Measurements from ENCODE around the gene RAPGEF6.
"Not testable (repeated sequence)": the region's sequence is repeated elsewhere in the genome, so short reads cannot be mapped to it uniquely, and the experiment has no call there.

The RAPGEF6 gene

DNA sequence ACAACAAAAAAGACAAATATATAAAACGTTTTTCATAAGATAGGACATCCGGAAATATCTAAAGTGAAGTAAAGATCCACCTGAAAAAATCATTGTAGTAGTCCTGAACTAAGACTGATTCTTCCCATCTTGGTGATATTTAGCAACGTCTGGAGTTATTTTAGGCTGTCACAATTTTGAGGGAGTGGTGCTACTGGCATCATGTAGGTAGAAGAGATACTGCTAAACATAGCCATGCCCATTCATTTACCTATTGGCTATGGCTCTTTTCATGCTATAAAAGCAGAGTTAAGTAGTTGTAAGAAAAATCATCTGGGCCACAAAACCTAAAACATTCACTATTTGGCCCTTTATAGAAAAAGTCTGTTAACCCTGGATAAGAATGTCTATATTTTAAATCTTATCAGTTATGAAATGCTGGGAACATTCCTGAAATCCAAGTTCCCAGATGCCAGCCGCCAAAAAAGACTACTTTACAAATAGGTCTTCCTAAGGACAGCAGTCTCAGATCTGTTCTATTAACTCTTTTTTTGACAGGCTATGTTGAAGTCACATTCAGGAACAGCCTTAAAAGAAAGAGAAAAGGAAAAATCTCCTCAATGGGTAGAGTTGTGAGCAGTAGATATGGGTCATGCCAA lies 27.0 kb downstream of the RAPGEF6 start:
- no peak for FAIRE-seq

DNA sequence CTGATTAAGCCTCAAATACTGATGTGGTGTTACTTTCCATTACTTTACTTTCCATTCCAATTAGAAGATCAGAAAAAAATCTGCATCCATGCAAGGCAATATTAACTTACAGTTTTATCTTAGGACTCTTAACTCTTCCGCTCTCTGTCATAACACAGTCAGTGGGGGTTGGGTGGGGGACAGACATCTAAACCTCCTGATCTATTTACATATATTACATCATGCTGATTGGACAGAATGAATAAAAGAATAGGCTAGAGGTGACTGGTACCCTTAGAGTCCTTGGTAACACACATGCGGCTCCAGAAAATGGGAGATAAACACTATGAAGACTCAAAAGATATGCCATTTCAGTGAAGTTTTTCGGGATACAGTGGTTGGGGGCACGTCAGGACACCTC lies 27.6 kb downstream of the RAPGEF6 start:
- no peak for FAIRE-seq

DNA sequence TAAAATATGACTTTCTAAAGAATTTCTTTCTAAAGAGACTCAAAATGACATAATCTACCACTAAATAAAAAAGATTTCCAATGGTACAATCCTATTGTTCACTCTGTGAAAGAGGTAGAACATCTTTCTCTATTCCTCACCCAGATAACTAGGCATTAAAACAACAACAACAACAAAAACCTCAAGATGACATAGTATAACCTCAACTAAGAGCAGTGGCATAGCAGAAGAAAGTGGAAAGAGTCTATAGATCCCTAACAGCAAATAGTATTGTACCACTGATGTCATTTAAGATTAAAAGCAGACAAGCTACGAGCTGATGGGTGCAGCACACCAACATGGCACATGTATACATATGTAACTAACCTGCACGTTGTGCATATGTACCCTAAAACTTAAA lies 29.9 kb downstream of the RAPGEF6 start:
- no peak for FAIRE-seq

DNA sequence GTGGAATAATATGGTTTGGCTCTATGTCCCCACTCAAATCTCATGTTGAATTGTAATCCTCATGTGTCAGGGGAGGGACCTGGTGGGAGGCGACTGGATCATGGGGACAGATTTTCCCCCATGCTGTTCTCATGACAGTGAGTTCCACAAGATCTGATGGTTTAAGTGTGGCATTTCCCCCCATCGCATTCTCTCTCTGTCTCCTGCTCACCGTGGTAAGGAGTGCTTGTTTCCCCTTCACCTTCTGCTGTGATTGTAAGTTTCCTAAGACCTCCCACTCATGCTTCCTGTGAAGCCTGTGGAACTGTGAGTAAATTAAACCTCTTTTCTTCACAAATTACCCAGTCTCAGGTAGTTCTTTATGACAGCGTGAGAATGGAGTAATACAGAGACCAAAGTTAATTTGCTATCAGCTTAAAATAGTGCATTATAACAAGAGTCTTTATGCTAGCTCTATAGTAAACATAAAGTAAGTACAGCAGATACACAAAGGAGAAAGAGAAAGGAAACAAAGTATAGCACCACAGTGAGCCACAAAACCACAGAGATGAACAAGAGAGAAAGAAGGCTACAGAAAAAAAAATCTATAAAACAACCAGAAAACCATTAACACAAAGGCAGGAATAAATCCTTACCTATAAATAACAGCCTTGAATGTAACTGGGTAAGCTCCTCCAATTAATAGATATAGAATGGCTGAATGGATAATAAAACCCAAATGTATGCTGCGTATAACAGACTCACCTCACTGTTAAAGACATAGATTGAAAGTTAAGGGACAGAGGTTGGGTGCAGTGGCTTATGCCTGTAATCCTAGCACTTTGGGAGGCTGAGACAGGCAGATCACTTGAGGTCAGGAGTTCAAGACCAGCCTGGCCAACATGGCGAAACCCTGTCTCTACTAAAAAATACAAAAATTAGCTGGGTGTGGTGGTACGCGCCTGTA lies 39.7 kb downstream of the RAPGEF6 start:
- no peak for FAIRE-seq

DNA sequence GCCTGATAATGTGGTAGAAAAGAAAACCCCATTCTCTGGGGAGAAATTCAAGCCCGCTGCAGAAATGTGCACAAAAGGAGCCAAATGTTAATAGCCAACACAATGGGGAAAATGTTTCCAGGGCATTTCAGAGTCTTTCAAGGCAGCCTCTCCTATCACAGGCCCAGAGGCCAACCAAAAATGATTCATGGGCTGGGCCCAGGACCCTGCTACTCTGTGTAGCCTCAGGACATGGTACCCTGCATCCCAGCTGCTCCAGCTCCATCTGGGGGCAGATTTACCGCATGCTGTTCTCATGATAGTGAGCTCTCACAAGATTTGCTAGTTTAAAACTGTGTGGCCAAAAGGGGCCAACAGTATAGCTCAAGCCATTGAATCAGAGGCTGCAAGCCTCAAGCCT lies 41.1 kb downstream of the RAPGEF6 start:
- no peak for FAIRE-seq

DNA sequence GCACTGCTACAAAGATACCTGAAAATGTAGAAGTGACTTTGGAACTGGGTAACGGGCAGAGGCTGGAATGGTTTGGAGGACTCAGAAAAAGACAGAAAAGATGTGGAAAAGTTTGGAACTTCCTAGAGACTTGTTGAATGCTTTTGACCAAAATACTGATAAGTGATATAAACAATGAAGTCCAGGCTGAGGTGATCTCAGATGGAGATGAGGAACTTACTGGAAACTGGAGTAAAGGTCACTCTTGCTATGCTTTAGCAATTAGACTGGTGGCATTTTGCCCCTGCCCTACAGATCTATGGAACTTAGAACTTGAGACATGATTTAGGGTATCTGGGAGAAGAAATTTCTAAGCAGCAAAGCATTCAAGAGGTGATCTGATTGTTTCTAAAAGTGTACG lies 41.6 kb downstream of the RAPGEF6 start:
- not testable (repeated sequence) for FAIRE-seq

DNA sequence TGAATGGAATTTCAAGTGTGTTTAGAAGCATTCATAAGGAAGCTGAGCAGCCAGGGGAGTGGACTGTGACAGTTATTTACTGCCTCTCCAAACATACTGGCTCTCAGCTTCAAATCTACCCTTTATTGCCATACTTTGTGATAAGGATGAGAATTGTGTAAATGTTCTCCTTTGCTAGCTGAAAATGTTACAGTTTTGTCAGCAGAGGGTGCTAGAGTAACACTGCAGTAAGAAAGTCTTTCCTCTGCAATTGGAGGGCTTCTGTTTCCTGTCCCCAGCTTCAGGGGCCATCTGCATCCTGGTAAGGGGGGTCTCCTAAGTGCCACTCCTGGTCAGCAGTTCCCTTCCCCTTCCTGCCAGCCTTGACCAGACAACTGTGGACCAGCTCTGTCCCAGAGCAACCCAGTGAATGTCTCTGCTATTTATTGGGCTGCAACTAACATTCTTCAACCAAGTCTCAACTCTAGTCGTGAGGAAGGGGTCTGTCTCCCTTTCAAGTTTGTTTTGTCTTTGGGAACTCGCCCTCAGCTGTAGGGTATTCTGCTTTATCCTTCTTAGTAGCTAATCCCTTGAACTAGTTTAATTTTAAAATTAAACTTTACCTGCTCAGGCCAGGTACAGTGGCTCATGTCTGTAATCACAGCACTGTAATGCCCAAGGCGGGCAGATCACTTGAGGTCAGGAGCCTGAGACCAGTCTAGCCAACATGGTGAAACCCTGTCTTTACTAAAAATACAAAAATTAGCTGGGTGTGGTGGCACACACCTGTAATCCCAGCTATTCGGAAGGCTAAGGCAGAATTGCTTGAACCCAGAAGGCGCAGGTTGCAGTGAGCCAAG lies 45.3 kb downstream of the RAPGEF6 start:
- no peak for FAIRE-seq

DNA sequence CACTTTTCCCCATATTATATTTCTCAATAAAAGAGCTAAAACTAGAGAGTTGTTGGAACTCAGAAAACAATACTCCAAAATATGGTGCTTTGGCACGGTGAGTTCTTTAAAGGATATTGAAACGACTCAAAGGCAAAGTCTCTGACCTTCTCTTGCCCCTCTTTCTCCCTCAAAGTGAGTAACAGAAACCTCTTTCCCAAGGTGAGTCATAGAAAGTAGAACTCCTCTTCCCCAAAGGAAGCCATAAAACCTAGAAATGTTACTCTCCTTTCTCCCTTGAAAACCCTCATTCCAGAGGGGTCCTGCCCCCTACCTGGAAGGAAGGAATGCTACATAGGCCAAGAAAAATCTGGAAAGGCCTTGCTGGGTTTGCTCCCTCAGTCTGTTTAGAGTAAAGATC lies 47.5 kb downstream of the RAPGEF6 start:
- FAIRE-seq = no peak

DNA sequence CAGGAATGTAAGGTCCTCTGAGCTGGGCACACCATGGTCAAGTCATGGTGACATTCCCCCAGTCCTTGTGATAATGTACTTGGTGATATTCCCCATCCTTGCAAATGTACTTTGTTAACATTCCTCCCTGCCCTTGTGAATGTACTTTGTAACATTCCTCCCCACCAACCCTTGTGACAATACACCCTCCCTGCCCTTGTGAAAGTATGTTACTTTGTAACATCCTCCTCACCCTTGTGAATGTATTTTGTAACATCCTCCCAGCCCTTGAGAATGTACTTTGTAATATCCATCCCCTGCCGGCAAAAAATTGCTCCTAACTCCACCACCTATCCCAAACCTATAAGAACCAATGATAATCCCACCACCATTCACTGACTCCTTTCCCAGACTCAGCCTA lies 53.3 kb downstream of the RAPGEF6 start:
- FAIRE-seq = no peak

DNA sequence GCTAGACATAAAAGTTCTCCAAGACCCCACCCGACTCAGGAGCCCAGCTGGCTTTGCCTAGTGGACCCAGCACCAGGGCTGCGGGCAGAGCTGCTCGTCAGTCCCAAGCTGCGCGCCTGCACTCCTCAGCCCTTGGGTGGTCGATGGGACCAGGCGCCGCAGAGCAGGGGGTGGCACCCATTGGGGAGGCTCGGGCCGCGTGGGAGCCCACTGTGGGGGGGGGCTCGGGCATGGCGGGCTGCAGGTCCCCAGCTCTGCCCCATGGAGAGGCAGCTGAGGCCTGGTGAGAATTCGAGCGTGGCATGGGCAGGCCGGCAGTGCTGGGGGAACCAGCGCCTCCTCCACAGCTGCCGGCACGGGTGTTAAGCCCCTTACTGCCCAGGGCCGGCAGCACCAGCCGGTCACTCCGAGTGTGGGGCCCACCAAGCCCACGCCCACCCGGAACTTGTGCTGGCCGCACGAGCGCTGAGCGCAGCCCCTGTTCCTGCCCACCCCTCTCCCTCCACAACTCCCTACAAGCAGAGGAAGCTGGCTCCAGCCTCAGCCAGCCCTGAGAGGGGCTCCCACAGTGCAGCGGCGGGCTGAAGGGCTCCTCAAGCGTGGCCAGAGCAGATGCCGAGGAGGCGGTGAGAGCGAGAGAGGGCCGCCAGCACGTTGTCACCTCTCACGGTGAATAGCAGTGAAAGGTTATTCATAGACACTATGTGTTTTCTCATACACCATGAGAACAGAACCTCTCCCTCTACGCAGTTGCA lies 54.9 kb downstream of the RAPGEF6 start:
- no peak for FAIRE-seq

DNA sequence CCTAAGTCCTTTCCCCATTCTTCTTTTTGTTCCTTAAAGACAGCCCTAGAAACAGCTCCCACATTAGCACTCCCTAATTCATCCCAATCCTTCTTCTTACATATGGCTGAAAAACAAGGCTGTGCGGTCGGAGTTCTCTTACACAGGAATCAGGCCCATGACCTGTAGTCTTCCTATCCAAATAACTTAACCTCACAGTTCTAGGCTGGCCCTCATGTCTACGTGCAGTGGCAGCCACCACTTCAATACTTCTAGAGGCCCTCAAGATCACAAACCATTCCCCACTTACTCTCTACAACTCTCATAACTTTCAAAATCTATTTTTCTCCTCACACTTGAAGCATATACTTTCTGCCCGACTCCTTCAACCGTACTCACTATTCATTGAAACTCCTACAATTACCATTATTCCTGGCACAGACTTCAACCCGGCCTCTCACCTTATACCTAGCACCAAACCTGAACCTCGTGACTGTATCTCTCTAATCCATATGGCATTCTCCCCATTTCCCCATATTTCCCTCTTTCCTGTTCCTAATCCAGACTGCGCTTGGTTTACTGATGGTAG lies 59.3 kb downstream of the RAPGEF6 start:
- no peak for FAIRE-seq

DNA sequence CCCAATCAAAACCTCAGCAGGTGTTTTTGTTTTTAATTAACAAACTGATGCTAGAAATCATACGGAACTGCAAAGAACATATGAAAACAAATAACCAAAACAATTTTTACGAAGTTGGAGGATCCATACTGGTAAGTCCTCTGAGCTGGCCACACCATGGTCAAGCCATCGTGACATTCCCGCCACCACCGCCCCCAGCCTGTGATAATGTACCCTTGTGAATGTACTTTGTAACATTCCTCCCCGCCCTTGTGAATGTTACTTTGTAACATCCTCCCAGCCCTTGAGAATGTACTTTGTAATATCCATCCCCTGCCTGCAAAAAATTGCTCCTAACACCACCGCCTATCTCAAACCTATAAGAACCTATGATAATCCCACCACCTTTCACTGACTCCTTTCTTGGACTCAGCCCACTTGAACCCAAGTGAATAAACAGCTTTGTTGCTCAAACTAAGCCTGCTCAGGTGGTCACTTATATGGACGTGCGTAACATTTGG lies 63.3 kb downstream of the RAPGEF6 start:
- FAIRE-seq = no peak

DNA sequence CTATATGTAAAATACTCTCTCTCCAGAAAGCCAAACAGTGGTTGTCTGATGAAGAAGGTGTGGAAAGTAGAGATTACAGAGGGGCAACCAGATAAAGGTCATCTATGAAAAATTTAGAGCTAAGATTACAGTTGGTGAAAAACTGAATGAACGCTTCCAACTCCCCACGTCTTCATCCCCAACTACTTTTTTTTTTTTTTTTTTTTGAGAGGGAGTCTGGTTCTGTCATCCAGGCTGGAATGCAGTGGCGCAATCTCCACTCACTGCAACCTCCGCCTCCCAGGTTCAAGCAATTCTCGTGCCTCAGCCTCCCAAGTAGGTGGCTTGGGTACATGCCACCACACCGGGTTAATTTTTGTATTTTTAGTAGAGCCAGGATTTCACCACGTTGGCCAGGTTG lies 64.3 kb downstream of the RAPGEF6 start:
- no peak for FAIRE-seq

DNA sequence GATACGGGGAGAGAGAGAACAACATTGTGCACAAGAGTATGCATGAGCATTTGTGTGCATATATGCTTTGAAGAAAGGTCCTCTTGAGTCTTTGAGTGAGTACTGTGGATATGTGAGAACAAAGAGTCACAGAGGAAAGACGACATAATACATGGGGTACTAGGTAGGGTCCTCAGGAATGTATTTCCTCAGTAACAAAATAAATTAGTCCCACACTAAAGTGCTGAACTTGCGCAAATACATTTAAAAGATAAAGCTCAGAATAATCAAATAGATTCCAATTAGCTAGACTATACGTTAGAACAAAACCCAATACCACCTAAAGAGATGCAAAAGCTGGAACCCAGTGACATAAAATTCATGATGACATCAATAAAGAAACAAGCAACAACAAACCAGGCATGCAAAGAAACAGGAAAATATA lies 70.8 kb downstream of the RAPGEF6 start:
- no peak for FAIRE-seq

DNA sequence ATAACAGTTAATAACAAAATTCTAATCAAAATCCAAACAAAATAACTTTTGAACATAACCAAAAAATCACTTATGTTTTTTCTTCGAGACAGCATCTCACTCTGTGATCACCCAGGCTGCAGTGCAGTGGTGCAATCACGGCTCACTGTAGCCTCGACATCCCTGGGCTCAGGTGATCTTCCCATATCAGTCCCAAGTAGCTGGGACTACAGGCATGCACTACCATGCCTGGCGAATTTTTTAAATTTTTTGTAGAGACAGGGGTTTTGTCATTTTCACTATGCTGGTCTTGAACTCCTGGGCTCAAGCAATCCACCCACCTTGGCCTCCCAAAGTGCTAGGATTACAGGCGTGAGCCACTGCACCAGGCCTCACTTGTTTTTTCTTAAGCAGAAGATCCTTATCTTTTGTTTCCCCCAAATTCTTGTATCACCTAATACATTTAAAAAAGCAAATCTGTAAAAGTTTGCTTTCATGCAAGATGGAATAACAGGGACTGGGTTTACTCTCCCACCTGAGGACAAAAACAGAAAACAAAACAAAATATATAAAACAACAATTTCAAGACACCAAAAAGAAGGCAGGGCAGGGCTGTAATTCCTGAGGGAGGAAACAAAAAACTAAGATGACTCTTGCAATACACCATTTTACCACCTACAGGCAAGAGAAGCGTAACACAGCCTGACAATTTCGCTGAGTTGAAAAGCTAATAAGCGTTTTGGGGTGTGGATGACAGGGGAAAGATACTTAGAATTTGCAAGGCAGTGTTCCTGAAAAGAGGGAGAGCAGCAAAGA lies 71.4 kb downstream of the RAPGEF6 start:
- no peak for FAIRE-seq

DNA sequence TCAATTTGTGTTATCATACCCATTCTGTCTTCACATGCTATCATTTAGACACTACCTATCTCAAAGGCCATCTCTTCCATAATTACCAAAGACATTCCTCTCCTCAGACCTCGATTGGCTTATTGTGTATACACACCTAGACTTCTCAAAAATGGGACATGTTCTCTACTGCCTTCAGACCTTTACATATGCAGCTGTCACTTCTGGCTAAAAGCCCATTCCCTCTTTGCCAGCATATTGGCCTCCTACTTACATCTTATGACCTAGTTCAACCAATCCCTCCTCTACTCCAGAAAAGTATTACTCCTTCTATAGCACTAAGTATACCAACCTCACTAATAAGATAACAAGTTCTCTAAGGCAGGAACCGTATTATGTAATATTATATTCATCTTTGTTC lies 84.4 kb downstream of the RAPGEF6 start:
- no peak for FAIRE-seq

DNA sequence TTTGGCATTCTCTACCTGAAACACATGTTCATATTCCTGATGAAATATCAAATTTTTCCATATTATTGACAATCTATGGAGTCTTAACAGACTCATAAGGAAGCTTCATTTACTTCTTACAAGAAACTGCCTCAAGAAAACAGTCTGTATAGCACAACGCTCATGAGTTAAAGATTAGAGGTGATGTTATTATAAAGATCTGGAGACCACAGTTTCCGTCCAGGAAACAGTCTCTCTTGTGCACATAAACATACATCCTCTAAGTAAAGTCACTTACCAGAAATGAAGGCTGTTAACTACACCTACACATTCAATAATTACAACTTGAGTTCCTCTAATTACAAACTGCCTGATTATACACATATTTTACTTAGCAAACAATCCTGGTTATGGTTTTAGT lies 86.9 kb downstream of the RAPGEF6 start:
- FAIRE-seq = no peak

DNA sequence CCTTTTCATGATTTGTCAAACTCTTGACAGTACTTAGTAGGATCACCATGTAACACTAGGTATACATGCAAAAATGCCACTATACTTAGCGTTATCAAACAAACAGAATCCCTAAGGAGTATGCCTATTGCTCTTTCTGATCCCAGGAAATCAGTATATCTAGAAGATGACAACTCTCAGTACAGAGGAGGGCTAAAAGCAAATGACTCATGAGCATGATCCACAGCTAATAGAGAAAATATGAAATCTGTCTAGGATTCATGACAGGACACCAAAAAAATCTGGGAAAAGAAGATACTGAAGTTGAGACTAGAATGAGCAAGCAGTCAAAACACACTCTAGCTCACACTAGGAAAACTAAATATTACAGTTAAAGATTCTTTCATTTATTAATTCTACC lies 89.2 kb downstream of the RAPGEF6 start:
- FAIRE-seq = no peak

DNA sequence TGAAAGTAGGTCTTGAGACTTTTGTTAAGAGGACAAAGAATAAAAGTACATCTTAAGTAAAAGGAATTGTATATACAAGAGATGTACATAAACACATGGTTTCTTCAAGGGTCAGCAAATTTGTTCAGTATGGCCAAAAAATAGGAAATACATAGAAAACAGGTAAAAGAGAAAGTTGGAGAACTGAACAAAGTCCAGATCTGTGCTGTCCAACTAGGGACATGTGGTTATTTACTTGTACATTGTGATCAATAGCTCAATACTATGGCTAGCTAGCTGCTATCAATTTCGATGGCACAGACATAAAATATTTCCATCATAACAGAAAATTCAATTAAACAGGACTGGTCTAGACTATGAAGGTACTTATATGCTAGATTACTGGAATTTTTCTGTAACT lies 92.3 kb downstream of the RAPGEF6 start:
- FAIRE-seq = no peak

DNA sequence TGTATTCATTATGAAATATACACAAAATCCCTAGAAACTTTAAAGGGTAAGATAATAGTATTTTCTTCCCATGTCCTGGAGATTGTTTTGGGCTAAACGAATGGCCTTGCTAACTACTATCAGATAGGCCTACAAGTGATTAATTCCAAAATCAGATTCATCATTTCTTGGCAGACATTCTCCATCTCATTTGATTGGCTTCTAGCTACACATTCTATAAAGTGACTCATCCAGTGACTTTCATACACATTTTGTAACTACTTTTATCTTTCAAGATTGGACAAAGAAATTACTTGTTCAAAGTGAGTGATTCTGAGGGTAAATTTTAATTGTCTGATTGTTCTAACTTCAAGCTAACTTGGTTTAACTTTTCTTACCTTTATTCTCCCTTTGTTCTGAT lies 93.3 kb downstream of the RAPGEF6 start:
- no peak for FAIRE-seq

DNA sequence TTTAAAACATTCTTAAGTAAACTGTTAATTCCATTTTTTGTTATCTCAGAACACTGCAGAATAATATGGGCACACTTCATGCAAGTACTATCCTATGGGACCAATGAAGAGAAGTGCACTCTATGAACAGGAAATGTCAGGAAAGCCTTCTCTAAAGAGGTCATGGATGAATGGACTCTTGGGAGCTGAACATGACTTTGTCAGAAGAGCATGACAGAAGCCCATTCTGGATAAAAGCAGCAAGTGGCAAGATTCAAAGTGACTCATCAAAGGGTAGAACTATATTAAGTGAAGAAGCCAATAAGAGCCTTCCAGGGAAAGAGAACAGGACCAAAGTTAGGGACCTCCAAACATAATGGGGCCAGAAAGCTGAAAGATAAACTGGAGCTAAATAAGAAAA lies 94.0 kb downstream of the RAPGEF6 start:
- FAIRE-seq = no peak
